Fibroblast of lung (primary cell): Measurements from ENCODE around the gene CD248.

Source experiments
- CTCF ChIP-seq, 2 donors: IDR thresholded peaks in 1 of 2; conservative IDR thresholded peaks in 1 of 2; 1 replicate in 1 of 2; 2 replicates in 1 of 2; pipeline ENCODE4 v1.5.1; 2011 to 2012; ENCODE audit warnings: low read length in 2 of 2, control low read depth in 1 of 2, inconsistent platforms in 1 of 2, low read depth in 1 of 2, mild to moderate bottlenecking in 1 of 2
- EZH2 ChIP-seq: IDR thresholded peaks from 2 replicates; pipeline ENCODE4 v1.5.1; 2012; ENCODE audit warnings: low read length, control low read depth, mild to moderate bottlenecking; ENCODE audit errors: missing control alignments

- TF ChIP-seq CTCF (conservative IDR thresholded peaks at IDR 0.05 in 1 of 2, IDR thresholded peaks at IDR 0.05 in 1 of 2; ENCODE audit: low read depth in 1 of 2, low read length in 2 of 2) = no peak
- TF ChIP-seq EZH2 = no peak
These were observed 48.3 kb upstream of the CD248 start for GRCh38 chr11:66365166-66365565.
